Sigmoid colon (tissue), 7 donors: ENCODE measurements around the gene UBE2G1. TPM values are rescaled to one million over a fixed set of nuclear protein-coding genes. Genes with fewer than 3 reads are reported as not detected.

ENCODE experiments used
- DNase-seq: peaks from one replicate; pipeline ENCODE4 v3.0.0-alpha.2; 2019
- H3K27ac ChIP-seq, 4 donors: fragments of 200-600 bp; sonication (generic); one replicate each; pipeline ENCODE4 v1.5.1; 2016 to 2019; ENCODE audit warnings: mild to moderate bottlenecking in 1 of 4
- H3K27me3 ChIP-seq, 3 donors: fragments of 200-600 bp; sonication (generic); one replicate each; pipeline ENCODE4 v1.5.1; 2019; ENCODE audit warnings: mild to moderate bottlenecking in 1 of 3
- H3K36me3 ChIP-seq, 4 donors: fragments of 200-600 bp; sonication (generic); one replicate each; pipeline ENCODE4 v1.5.1; 2016 to 2019
- H3K4me1 ChIP-seq, 4 donors: fragments of 200-600 bp; sonication (generic); one replicate each; pipeline ENCODE4 v1.5.1; 2017 to 2019
- H3K4me3 ChIP-seq, 4 donors: fragments of 200-600 bp; sonication (generic); one replicate each; pipeline ENCODE4 v1.5.1; 2017 to 2019; ENCODE audit warnings: mild to moderate bottlenecking in 2 of 4, moderate library complexity in 1 of 4
- H3K9me3 ChIP-seq, 4 donors: fragments of 200-600 bp in 3 of 4; sonication (generic) in 3 of 4; one replicate each; pipeline versions ENCODE4 v1.5.1 to v1.6.1; 2013 to 2019
- EP300 ChIP-seq, 4 donors: sonication (generic); formaldehyde crosslinking; IDR thresholded peaks; one replicate each; pipeline ENCODE4 v1.6.1; 2017; ENCODE audit warnings: antibody characterized with exemption in 4 of 4
- POLR2A ChIP-seq, 2 donors: fragments of 450-650 bp; IDR thresholded peaks; one replicate each; pipeline ENCODE4 v1.6.1; 2016; ENCODE audit warnings: antibody characterized with exemption in 2 of 2, mild to moderate bottlenecking in 2 of 2, moderate library complexity in 2 of 2
- POLR2AphosphoS5 ChIP-seq, 4 donors: sonication (generic); formaldehyde crosslinking; IDR thresholded peaks; one replicate each; pipeline ENCODE4 v1.6.1; 2017; ENCODE audit warnings: antibody characterized with exemption in 4 of 4
- WGBS, 2 donors: extraction: QIAGEN DNeasy Blood & Tissue Kit; methylation state at CpG; one replicate each; pipeline ENCODE4 v1.1.7; 2013; 5-methylcytosine and 5-hydroxymethylcytosine counted together
- intact Hi-C: fragments of 100-400 bp; cut with DNase I; formaldehyde crosslinking; loops from one replicate; pipeline ENCODE4 v1.15.1; 2023
- polyA plus RNA-seq, 3 donors: library from polyadenylated mRNA; stranded (reverse); fragments of 200-250 nt; gene quantifications; one replicate each; pipeline ENCODE4 v1.2.3, GENCODE V29; 2013
- total RNA-seq, 4 donors: library from RNA; depleted of rRNA; stranded (reverse); fragments of >200 nt; gene quantifications; one replicate each; pipeline ENCODE4 v1.1.0, GENCODE V29; 2016
- TF ChIP-seq, protein P1 (sequence below), 4 experiments: fragments of 450-650 bp in 3 of 4; fragments of 200-600 bp in 1 of 4; IDR thresholded peaks; one replicate each; pipeline ENCODE4 v1.5.1; 2016 to 2019; ENCODE audit warnings: antibody characterized with exemption in 4 of 4, mild to moderate bottlenecking in 3 of 4, moderate library complexity in 2 of 4
- donor health status: healthy with polysubstance abuse.
- donor health status: Bipolar disorder and iron deficiency.
- donor health status: healthy.

UBE2G1 gene
- total and polyA plus RNA-seq, 7 donors = 20.5 to 111 (median 83.2) TPM

DNA sequence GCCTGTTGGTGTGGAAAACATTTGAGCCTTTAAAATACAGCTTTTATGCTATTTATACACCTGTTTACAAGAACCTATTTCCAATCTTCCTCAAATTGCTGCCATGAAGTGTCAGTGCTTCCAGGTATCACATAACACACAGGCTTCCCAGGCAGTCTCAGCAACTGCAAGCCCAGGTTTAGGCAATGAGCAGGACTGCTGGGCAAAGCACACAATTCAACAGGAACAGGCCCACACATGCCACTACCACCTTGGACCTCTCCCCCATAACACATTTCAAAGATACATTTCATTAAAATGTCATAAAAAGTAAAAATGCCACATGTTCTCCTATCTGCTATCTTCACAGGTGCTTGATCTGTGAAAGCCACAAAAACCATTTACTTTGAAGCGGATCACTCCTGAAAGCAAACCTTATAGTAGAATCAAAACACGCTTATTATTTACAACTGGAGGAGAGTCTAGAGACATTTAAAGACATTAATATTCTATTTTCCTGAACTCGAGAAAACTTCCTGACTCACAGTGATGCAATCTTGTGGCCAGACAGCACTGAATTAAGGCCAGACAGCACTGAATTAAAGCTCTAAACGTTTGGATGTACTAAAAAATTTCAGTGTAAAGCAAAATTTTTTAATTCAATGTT lies 134.2 kb downstream of the UBE2G1 start:
- no peak for DNase-seq
- no peaks in the 10 kb centered on the region for H3K9me3 ChIP-seq
- H3K27me3 ChIP-seq = no peaks in the 10 kb centered on the region
- intact Hi-C loops = no loop called here
- H3K36me3 ChIP-seq = peaks cover 0 to 27% (median 0%) of the 10 kb centered on the region in 4 donors
- peak overlapping the region; percentile 80 to 94 (median 86) for H3K27ac ChIP-seq
- no peak overlapping the region for H3K4me3 ChIP-seq
- WGBS, 2 donors = 62 to 71% methylated on average over 4 of the region's 4 CpGs
- H3K4me1 ChIP-seq = peaks cover 0 to 97% (median 91%) of the 10 kb centered on the region in 4 donors
- TF ChIP-seq, protein P1, sequence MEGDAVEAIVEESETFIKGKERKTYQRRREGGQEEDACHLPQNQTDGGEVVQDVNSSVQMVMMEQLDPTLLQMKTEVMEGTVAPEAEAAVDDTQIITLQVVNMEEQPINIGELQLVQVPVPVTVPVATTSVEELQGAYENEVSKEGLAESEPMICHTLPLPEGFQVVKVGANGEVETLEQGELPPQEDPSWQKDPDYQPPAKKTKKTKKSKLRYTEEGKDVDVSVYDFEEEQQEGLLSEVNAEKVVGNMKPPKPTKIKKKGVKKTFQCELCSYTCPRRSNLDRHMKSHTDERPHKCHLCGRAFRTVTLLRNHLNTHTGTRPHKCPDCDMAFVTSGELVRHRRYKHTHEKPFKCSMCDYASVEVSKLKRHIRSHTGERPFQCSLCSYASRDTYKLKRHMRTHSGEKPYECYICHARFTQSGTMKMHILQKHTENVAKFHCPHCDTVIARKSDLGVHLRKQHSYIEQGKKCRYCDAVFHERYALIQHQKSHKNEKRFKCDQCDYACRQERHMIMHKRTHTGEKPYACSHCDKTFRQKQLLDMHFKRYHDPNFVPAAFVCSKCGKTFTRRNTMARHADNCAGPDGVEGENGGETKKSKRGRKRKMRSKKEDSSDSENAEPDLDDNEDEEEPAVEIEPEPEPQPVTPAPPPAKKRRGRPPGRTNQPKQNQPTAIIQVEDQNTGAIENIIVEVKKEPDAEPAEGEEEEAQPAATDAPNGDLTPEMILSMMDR (IDR thresholded peaks at IDR 0.05) = no peak
- TF ChIP-seq POLR2AphosphoS5 (IDR thresholded peaks at IDR 0.05) (no peak), POLR2A (IDR thresholded peaks at IDR 0.05) (no peak), EP300 (IDR thresholded peaks at IDR 0.05) (no peak)

DNA sequence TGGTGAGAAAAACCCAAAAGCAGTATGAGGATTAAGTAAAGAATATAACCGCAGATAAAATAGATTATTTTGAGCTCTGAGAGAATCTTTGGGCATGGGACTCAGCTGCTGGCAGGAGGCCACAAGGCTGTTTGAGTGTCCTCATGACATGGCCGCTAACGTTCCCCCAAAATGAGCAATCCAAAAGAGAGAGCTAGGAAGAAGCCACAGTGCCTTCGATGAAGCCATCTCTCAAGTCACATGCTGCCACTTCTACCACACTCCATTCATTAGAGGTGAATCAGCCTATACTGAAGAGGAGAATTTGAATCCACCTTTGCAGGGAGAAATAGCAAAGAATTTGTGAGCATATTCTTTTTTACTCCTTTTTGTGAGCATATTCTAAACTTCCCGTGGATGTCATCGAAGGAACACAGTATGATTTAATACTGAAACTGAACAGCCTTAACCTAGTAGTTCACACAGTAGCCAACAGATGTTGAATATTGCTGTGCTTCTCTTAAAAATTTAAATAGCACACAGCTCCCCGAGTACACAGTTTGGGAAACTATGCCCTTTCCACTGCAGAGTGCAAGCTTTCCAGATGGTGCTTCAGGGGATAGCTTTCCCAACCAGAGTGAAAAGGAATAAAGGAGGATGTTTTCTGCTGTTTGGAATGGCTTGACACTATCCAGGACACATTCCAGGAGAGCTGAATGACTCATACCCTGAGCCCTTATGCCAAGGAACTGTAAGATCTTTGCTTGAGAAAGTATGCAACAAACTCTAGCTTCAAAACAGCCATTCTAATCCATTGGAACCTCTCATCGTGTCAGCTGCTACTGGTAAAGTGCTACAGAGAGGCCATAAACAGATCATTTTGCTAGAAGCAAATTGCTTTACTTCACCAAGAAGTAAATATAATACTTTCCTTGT lies 136.6 kb downstream of the UBE2G1 start:
- Histone ChIP-seq H3K27ac (peak overlapping the region; percentile 80 to 94 (median 86)), H3K36me3 (peaks cover 0 to 23% (median 0%) of the 10 kb centered on the region in 4 donors), H3K27me3 (no peaks in the 10 kb centered on the region), H3K4me1 (peaks cover 0 to 97% (median 76%) of the 10 kb centered on the region in 4 donors), H3K4me3 (peak overlapping the region in 1 of 4 donors; percentile 8), H3K9me3 (no peaks in the 10 kb centered on the region)
- intact Hi-C loops = no loop called here
- 45 to 63% methylated on average over 8 of the region's 8 CpGs for WGBS, 2 donors
- DNase-seq = peak; percentile 91
- TF ChIP-seq POLR2AphosphoS5 (IDR thresholded peaks at IDR 0.05) (peak; percentile 98 to 99 (median 99)), POLR2A (IDR thresholded peaks at IDR 0.05) (no peak), EP300 (IDR thresholded peaks at IDR 0.05) (peak; percentile 93 to 99 (median 96))

DNA sequence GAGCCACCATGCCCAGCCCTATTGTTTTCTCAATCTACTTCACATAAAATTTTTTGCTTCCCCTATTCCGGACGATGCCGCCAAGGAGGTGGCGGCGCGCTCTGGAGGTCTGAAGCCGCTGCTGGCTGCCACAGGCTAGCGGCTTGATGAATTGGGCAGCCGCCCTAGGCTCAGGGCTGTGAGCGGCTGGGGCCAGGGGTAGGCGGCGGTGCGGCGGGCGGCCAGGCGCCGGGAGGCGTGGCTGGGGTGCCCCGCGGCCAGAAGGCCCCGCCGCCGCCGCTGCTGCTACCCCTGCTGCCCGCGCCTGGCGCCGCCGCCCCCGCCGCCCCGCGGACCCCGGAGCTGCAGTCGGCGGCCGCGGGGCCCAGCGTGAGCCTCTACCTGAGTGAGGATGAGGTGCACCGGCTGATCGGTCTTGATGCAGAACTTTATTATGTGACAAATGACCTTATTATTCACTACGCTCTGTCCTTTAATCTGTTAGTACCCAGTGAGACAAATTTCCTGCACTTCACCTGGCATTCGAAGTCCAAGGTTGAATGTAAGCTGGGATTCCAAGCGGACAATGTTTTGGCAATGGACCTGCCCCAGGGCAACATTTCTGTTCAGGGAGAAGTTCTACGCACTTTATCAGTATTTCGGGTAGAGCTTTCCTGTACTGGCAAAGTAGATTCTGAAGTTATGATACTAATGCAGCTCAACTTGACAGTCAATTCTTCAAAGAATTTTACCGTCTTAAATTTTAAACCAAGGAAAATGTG lies 144.4 kb downstream of the UBE2G1 start:
- no peak overlapping the region for H3K4me3 ChIP-seq
- H3K36me3 ChIP-seq = peaks cover 0 to 32% (median 6%) of the 10 kb centered on the region in 4 donors
- H3K27ac ChIP-seq = peak overlapping the region; percentile 78 to 94 (median 88)
- H3K27me3 ChIP-seq = no peaks in the 10 kb centered on the region
- H3K9me3 ChIP-seq = no peaks in the 10 kb centered on the region
- intact Hi-C loops = no loop called here
- TF ChIP-seq POLR2A (IDR thresholded peaks at IDR 0.05) (no peak), EP300 (IDR thresholded peaks at IDR 0.05) (no peak), POLR2AphosphoS5 (IDR thresholded peaks at IDR 0.05) (no peak)
- TF ChIP-seq, protein P1 (IDR thresholded peaks at IDR 0.05) = no peak
- no peak for DNase-seq
- H3K4me1 ChIP-seq = peaks cover 0 to 69% (median 33%) of the 10 kb centered on the region in 4 donors
- WGBS, 2 donors = 96 to 97% methylated on average over 47 of the region's 47 CpGs

DNA sequence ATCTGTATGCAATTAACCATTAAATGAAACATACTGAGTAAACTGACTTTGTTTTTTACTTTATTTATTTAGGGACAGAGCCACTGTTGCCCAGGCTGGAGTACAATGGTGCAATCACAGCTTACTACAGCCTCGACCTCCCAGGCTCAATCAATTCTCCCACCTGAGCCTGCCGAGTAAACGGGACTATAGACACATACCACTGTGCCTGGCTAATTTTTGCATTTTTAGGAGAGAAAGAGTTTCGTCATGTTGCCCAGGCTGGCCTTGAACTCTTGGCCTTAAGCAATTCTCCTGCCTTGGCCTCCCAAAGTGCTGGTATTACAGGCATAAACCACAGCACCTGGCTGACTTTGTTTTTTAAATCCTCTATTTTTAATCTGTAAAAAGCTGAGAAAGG lies 145.3 kb downstream of the UBE2G1 start:
- intact Hi-C loops = no loop called here
- H3K4me3 ChIP-seq = peak overlapping the region in 1 of 4 donors; percentile 2
- TF ChIP-seq POLR2AphosphoS5 (IDR thresholded peaks at IDR 0.05) (no peak), POLR2A (IDR thresholded peaks at IDR 0.05) (no peak)
- no peaks in the 10 kb centered on the region for H3K27me3 ChIP-seq
- H3K4me1 ChIP-seq = peaks cover 0 to 70% (median 40%) of the 10 kb centered on the region in 4 donors
- no peaks in the 10 kb centered on the region for H3K9me3 ChIP-seq
- 44 to 82% methylated on average over 4 of the region's 4 CpGs for WGBS, 2 donors
- H3K27ac ChIP-seq = peak overlapping the region; percentile 78 to 94 (median 88)
- DNase-seq = no peak
- peaks cover 0 to 39% (median 6%) of the 10 kb centered on the region in 4 donors for H3K36me3 ChIP-seq

DNA sequence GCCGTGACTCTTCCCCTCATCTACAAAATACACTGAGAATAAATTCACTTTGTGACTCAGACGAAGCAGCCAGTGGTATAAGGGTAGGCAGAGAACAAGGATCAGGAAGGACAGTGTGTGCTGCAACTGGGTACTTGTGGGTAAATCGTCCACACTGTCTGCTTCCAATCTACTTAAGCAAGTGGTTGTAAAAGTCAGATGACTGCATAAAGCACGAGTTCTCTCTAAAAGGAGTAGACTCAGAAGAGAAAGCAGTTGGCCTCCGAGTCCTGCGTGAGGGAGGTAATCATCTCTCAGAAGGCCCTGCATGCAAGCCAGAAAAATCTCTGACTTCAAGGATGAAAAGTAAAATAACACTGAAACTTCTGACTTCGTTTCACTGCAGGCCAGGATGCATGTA lies 145.8 kb downstream of the UBE2G1 start:
- 15 to 59% methylated on average over 7 of the region's 7 CpGs for WGBS, 2 donors
- intact Hi-C loops = loop anchor here (1.0 kb wide), 1 partner anchor 11 kb away; no protein-coding TSS in a partner anchor
- H3K4me3 ChIP-seq = peak overlapping the region in 2 of 4 donors; percentile 2 to 5
- peak overlapping the region; percentile 78 to 94 (median 88) for H3K27ac ChIP-seq
- DNase-seq = peak; percentile 93
- H3K27me3 ChIP-seq = no peaks in the 10 kb centered on the region
- H3K36me3 ChIP-seq = peaks cover 0 to 39% (median 6%) of the 10 kb centered on the region in 4 donors
- H3K9me3 ChIP-seq = no peaks in the 10 kb centered on the region
- H3K4me1 ChIP-seq = peaks cover 0 to 70% (median 43%) of the 10 kb centered on the region in 4 donors
- peak; percentile 56 to 82 for TF ChIP-seq POLR2A (IDR thresholded peaks at IDR 0.05)
- TF ChIP-seq EP300 (IDR thresholded peaks at IDR 0.05) = peak; percentile 91 to 100 (median 96)
- TF ChIP-seq, protein P1 (IDR thresholded peaks at IDR 0.05) = no peak
- peak; percentile 89 to 98 (median 92) for TF ChIP-seq POLR2AphosphoS5 (IDR thresholded peaks at IDR 0.05)
